VCaP (cell line): ENCODE data around the gene ACTG1.

Experiments
- H3K27ac ChIP-seq: fragments of 450-650 bp; 2 replicates; pipeline ENCODE4 v1.5.1; 2017
- CTCF ChIP-seq: fragments of 450-650 bp; conservative IDR thresholded peaks from 2 replicates; pipeline ENCODE4 v1.5.1; 2017; ENCODE audit warnings: mild to moderate bottlenecking, moderate library complexity

The ACTG1 gene

GRCh38 chr17:81512562-81513371, at the start of gene ACTG1:
TSS of gene ACTG1 (minus strand) at chr17:81512799. CDS start at chr17:81512354, 445 bp downstream.
- TF ChIP-seq CTCF, result no peak
- H3K27ac ChIP-seq, result peak within 1 kb of the TSS; percentile 100

- TF ChIP-seq CTCF, result no peak
- H3K27ac ChIP-seq, result no peak overlapping the region
Measured at GRCh38 chr17:81561494-81561885, 48.9 kb upstream of the ACTG1 start.

GRCh38 chr17:81558941-81559806, 46.6 kb upstream of the ACTG1 start:
- H3K27ac ChIP-seq, result no peak overlapping the region
- peak; percentile 26 for TF ChIP-seq CTCF

- TF ChIP-seq CTCF, result no peak
- H3K27ac ChIP-seq, result no peak overlapping the region
Measured at GRCh38 chr17:81558115-81558468, 45.5 kb upstream of the ACTG1 start.

- TF ChIP-seq CTCF, result no peak
- no peak overlapping the region for H3K27ac ChIP-seq
Measured at GRCh38 chr17:81557276-81558114, 44.9 kb upstream of the ACTG1 start.

GRCh38 chr17:81556863-81557262, 44.3 kb upstream of the ACTG1 start:
- no peak overlapping the region for H3K27ac ChIP-seq
- TF ChIP-seq CTCF, result no peak

- peak overlapping the region; percentile 4 for H3K27ac ChIP-seq
- no peak for TF ChIP-seq CTCF
Measured at GRCh38 chr17:81556175-81556691, 43.6 kb upstream of the ACTG1 start.
